ENCODE data around the gene FZD1. TPM values are rescaled to one million over a fixed set of nuclear protein-coding genes. Genes with fewer than 3 reads are reported as not detected.

The FZD1 gene
- total RNA-seq, 1 experiment from 2014 or later, result 0.61 TPM

GRCh38 chr7:91250706-91251105 lies 13.5 kb upstream of the FZD1 start:
- Histone ChIP-seq H3K27me3 (ENCODE audit: insufficient read depth, low read length) (no peaks in the 10 kb centered on the region), H3K79me1 (ENCODE audit: insufficient read depth, low read depth, low read length, poor library complexity, severe bottlenecking) (no peaks in the 10 kb centered on the region), H2AK5ac (ENCODE audit: insufficient read length, low read length) (no peak overlapping the region), H3K4ac (ENCODE audit: low read depth, low read length) (no peak overlapping the region), H2AFZ (ENCODE audit: low read length) (no peak overlapping the region), H3K4me1 (ENCODE audit: insufficient read depth, low read length) (no peaks in the 10 kb centered on the region), H4K20me1 (ENCODE audit: control insufficient read depth, insufficient read depth, insufficient read length) (no peaks in the 10 kb centered on the region), H2BK15ac (ENCODE audit: low read depth, low read length) (no peak overlapping the region), H2BK120ac (ENCODE audit: low read depth, low read length, poor library complexity, severe bottlenecking) (no peak overlapping the region), H3K4me2 (ENCODE audit: insufficient read depth, insufficient read length, low read length) (no peak overlapping the region), H4K91ac (ENCODE audit: insufficient read length, low read depth, low read length) (no peak overlapping the region), H3K9me3 (ENCODE audit: control insufficient read depth, low read depth, low read length) (no peaks in the 10 kb centered on the region), H3T11ph (ENCODE audit: low read length) (no peak overlapping the region), H3K14ac (ENCODE audit: insufficient read depth, low read length) (no peak overlapping the region), H2BK12ac (ENCODE audit: insufficient read length, low read depth, low read length) (no peak overlapping the region), H3K56ac (ENCODE audit: insufficient read length, low read depth, low read length) (no peak overlapping the region), H2BK20ac (ENCODE audit: low read depth, low read length, poor library complexity, severe bottlenecking) (no peak overlapping the region), H3K9ac (ENCODE audit: extremely low read depth, insufficient read length, low read length) (no peak overlapping the region), H3K27ac (ENCODE audit: insufficient read length, low read depth, low read length) (no peak overlapping the region), H3K18ac (ENCODE audit: insufficient read length, low read depth, low read length) (no peak overlapping the region), H3K23ac (ENCODE audit: insufficient read length, low read depth, low read length) (no peak overlapping the region), H3K23me2 (ENCODE audit: insufficient read length, low read depth, low read length, poor library complexity, severe bottlenecking) (no peaks in the 10 kb centered on the region), H4K5ac (ENCODE audit: insufficient read length, low read depth, low read length) (no peak overlapping the region), H2BK5ac (ENCODE audit: insufficient read length, low read length) (no peak overlapping the region), H4K8ac (replicated peaks; ENCODE audit: insufficient read length, low read depth, low read length) (no peak overlapping the region), H3K79me2 (ENCODE audit: insufficient read depth, low read length) (no peaks in the 10 kb centered on the region)
- no peaks in the 10 kb centered on the region for H3K4me1 Mint-ChIP-seq
- no peak for TF ChIP-seq CTCF (conservative IDR thresholded peaks at IDR 0.05)
- no CpG with 5 or more reads among the region's 4 CpGs for WGBS (ENCODE audit: extremely low coverage, insufficient read length, low lambda C conversion rate)
- DNase-seq, result no peak
- H3K4me3 Mint-ChIP-seq, result no peak overlapping the region
- H3K36me3 Mint-ChIP-seq (ENCODE audit: insufficient read depth in 1 of 3, low read depth in 3 of 3), result peaks cover 0 to 3% (median 0%) of the 10 kb centered on the region in 3 experiments; a peak in 2 of 7 replicates
- peaks cover 16% of the 10 kb centered on the region for H3K27me3 Mint-ChIP-seq (ENCODE audit: low read depth)
- peaks cover 5% of the 10 kb centered on the region in 2 experiments; a peak in 2 of 5 replicates for H3K9me3 Mint-ChIP-seq
- H3K27ac Mint-ChIP-seq, result no peak overlapping the region
